Fibroblast of lung (primary cell): ENCODE data around the gene VARS2. TPM values are rescaled to one million over a fixed set of nuclear protein-coding genes. Genes with fewer than 3 reads are reported as not detected.

Source experiments
- DNase-seq, 2 donors: peaks; one replicate each; pipeline versions ENCODE4 v3.0.0 to v3.0.0-alpha.2; 2010; ENCODE audit warnings: low read depth in 2 of 2
- H2AFZ ChIP-seq: 2 replicates; pipeline ENCODE4 v1.5.1; 2012; ENCODE audit warnings: low read length, control low read depth, inconsistent platforms
- H3K27ac ChIP-seq: 2 replicates; pipeline ENCODE4 v1.5.1; 2011; ENCODE audit warnings: low read length, control low read depth; ENCODE audit not compliant: insufficient read depth
- H3K27me3 ChIP-seq: 2 replicates; pipeline ENCODE4 v1.5.1; 2011; ENCODE audit warnings: mild to moderate bottlenecking, low read length; ENCODE audit not compliant: control insufficient read depth, insufficient read depth
- H3K36me3 ChIP-seq: 2 replicates; pipeline ENCODE4 v1.5.1; 2011; ENCODE audit warnings: low read length; ENCODE audit not compliant: control insufficient read depth, insufficient read depth
- H3K4me1 ChIP-seq: 2 replicates; pipeline ENCODE4 v1.5.1; 2011; ENCODE audit warnings: low read length; ENCODE audit not compliant: control insufficient read depth, insufficient read depth; ENCODE audit errors: extremely low read depth
- H3K4me2 ChIP-seq: 2 replicates; pipeline ENCODE4 v1.5.1; 2011; ENCODE audit warnings: low read length, control low read depth; ENCODE audit not compliant: insufficient read depth; ENCODE audit errors: extremely low read depth
- H3K4me3 ChIP-seq, 4 experiments: fragments of 200-600 bp in 1 of 4; sonication (generic) in 1 of 4; replicated peaks in 1 of 4; 2 replicates each; pipeline ENCODE4 v1.5.1; 2011 to 2016; ENCODE audit warnings: low read length in 4 of 4, low read depth in 3 of 4, mild to moderate bottlenecking in 3 of 4, control low read depth in 2 of 4, inconsistent platforms in 1 of 4, mixed read lengths in 1 of 4; ENCODE audit not compliant: insufficient read depth in 1 of 4; ENCODE audit errors: control extremely low read depth in 1 of 4
- H3K79me2 ChIP-seq: 2 replicates; pipeline ENCODE4 v1.5.1; 2012; ENCODE audit warnings: mild to moderate bottlenecking, low read length, inconsistent platforms; ENCODE audit not compliant: control insufficient read depth, insufficient read depth
- H3K9ac ChIP-seq: 2 replicates; pipeline ENCODE4 v1.5.1; 2011; ENCODE audit warnings: mild to moderate bottlenecking, low read length, control low read depth; ENCODE audit not compliant: insufficient read depth
- H3K9me3 ChIP-seq: 2 replicates; pipeline ENCODE4 v1.5.1; 2012; ENCODE audit warnings: low read depth, low read length; ENCODE audit not compliant: control insufficient read depth, insufficient read depth
- H4K20me1 ChIP-seq: 2 replicates; pipeline ENCODE4 v1.5.1; 2011; ENCODE audit warnings: low read length; ENCODE audit not compliant: control insufficient read depth, insufficient read depth; ENCODE audit errors: extremely low read depth
- EZH2 ChIP-seq: IDR thresholded peaks from 2 replicates; pipeline ENCODE4 v1.5.1; 2012; ENCODE audit warnings: low read length, control low read depth, mild to moderate bottlenecking; ENCODE audit errors: missing control alignments
- polyA plus RNA-seq, 2 donors: library from polyadenylated mRNA; depleted of rRNA in 1 of 2; stranded (reverse) in 1 of 2; unstranded in 1 of 2; fragments of >200 nt; gene quantifications; 2 replicates each; pipeline ENCODE4 v1.2.1, GENCODE V29; 2011 to 2012; ENCODE audit warnings: missing spikeins in 1 of 2
- total RNA-seq: library from RNA; depleted of rRNA; stranded (reverse); fragments of >200 nt; gene quantifications from 2 replicates; pipeline ENCODE4 v1.2.1, GENCODE V29; 2014
- TF ChIP-seq, protein P1 (sequence below), 2 donors: IDR thresholded peaks in 1 of 2; conservative IDR thresholded peaks in 1 of 2; 1 replicate in 1 of 2; 2 replicates in 1 of 2; pipeline ENCODE4 v1.5.1; 2011 to 2012; ENCODE audit warnings: low read length in 2 of 2, control low read depth in 1 of 2, inconsistent platforms in 1 of 2, low read depth in 1 of 2, mild to moderate bottlenecking in 1 of 2

The VARS2 gene
- total and polyA plus RNA-seq, 2 donors (not counting 1 experiment from before 2014, with no cell fraction given): 6.8 to 20.5 TPM

- H3K36me3 ChIP-seq: no peaks in the 10 kb centered on the region
- no peak for DNase-seq
- no peak within 1 kb of the TSS for H3K4me3 ChIP-seq
- no peak within 1 kb of the TSS for H3K4me2 ChIP-seq
- no peak within 1 kb of the TSS for H3K27ac ChIP-seq
- H3K4me1 ChIP-seq: peaks cover 4% of the 10 kb centered on the region
- no peak within 1 kb of the TSS for H2AFZ ChIP-seq
- peaks cover 15% of the 10 kb centered on the region for H3K27me3 ChIP-seq
- no peak within 1 kb of the TSS for H3K9ac ChIP-seq
- H3K79me2 ChIP-seq: no peaks in the 10 kb centered on the region
- no peaks in the 10 kb centered on the region for H4K20me1 ChIP-seq
- TF ChIP-seq, protein P1, sequence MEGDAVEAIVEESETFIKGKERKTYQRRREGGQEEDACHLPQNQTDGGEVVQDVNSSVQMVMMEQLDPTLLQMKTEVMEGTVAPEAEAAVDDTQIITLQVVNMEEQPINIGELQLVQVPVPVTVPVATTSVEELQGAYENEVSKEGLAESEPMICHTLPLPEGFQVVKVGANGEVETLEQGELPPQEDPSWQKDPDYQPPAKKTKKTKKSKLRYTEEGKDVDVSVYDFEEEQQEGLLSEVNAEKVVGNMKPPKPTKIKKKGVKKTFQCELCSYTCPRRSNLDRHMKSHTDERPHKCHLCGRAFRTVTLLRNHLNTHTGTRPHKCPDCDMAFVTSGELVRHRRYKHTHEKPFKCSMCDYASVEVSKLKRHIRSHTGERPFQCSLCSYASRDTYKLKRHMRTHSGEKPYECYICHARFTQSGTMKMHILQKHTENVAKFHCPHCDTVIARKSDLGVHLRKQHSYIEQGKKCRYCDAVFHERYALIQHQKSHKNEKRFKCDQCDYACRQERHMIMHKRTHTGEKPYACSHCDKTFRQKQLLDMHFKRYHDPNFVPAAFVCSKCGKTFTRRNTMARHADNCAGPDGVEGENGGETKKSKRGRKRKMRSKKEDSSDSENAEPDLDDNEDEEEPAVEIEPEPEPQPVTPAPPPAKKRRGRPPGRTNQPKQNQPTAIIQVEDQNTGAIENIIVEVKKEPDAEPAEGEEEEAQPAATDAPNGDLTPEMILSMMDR (conservative IDR thresholded peaks at IDR 0.05 in 1 of 2, IDR thresholded peaks at IDR 0.05 in 1 of 2; ENCODE audit: low read depth in 1 of 2, low read length in 2 of 2): no peak
- TF ChIP-seq EZH2: no peak
- H3K9me3 ChIP-seq: no peaks in the 10 kb centered on the region
Observed at GRCh38 chr6:30940361-30940986, 26.4 kb downstream of the VARS2 start, which contains the start of gene MUCL3. TSS of gene MUCL3 (plus strand) at chr6:30940973. CDS start at chr6:30941000, 27 bp downstream.

DNA sequence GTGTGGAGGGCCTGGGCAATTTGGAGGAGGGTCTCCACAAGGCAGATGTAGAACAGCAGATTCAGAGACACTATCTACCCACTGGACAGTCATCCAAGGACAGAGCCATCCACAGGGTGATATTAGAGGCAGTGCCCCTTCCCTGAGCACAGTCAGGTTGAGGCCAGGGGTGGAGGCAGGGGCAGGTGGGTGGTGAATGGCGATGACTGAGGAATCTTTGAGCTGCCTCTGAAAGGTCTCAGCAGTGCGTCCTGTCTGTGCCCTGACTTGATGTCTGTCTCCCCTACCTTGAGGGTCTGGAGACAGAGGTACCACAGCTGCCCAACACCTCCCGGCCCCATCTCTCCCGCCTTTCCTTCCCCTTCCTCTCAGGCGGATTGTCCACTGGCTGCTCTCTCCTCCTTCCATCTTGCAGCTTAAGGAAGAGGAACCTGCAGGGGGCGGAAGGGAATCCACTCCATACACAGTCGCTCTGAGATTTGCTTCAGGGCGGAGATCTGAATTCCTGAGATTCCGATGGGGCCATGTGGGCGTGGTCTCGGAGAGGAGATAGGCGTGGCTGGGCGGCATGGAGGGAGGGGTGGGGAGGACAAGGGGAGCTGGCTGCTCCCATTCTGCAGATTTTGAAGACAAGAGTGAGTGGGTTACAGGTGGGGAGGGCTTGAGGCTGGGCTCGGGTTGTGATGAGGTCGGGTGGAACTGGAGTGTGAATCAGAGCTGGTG lies 28.5 kb downstream of the VARS2 start:
- Histone ChIP-seq H3K4me3 (no peak overlapping the region), H3K27ac (no peak overlapping the region), H3K4me1 (peaks cover 4% of the 10 kb centered on the region), H3K79me2 (no peaks in the 10 kb centered on the region), H3K9ac (no peak overlapping the region), H3K36me3 (no peaks in the 10 kb centered on the region), H3K4me2 (peak overlapping the region; percentile 46), H3K9me3 (no peaks in the 10 kb centered on the region), H3K27me3 (peaks cover 20% of the 10 kb centered on the region), H2AFZ (peak overlapping the region; percentile 85), H4K20me1 (no peaks in the 10 kb centered on the region)
- TF ChIP-seq EZH2: no peak
- TF ChIP-seq, protein P1 (conservative IDR thresholded peaks at IDR 0.05 in 1 of 2, IDR thresholded peaks at IDR 0.05 in 1 of 2; ENCODE audit: low read depth in 1 of 2, low read length in 2 of 2): peak; percentile 55 to 61
- peak; percentile 70 to 78 for DNase-seq

DNA sequence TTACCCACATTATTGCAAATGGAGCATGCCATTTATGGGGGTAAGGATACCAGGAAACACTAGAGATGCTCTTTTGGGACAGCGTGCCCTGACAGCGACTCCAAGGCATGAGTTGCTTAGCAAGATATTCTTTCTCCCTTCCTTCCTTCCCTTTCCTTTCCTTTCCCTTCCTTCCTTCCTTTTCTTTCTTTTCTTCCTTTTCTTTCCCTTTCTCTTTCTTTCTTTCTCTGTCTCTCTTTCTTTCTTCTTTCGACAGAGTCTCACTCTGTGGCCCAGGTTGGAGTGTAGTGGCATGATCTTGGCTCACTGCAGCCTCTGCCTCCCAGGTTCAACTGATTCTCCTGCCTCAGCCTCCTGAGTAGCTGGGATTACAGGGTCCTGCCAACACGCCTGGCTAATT lies 30.0 kb downstream of the VARS2 start:
- peaks cover 22% of the 10 kb centered on the region for H3K27me3 ChIP-seq
- peaks cover 4% of the 10 kb centered on the region for H3K4me1 ChIP-seq
- no peaks in the 10 kb centered on the region for H3K79me2 ChIP-seq
- TF ChIP-seq EZH2: no peak
- TF ChIP-seq, protein P1 (conservative IDR thresholded peaks at IDR 0.05 in 1 of 2, IDR thresholded peaks at IDR 0.05 in 1 of 2; ENCODE audit: low read depth in 1 of 2, low read length in 2 of 2): no peak
- no peaks in the 10 kb centered on the region for H3K36me3 ChIP-seq
- H4K20me1 ChIP-seq: no peaks in the 10 kb centered on the region
- H3K9ac ChIP-seq: no peak overlapping the region
- H3K4me3 ChIP-seq: no peak overlapping the region
- H3K9me3 ChIP-seq: no peaks in the 10 kb centered on the region
- no peak overlapping the region for H2AFZ ChIP-seq
- no peak overlapping the region for H3K27ac ChIP-seq
- no peak for DNase-seq
- no peak overlapping the region for H3K4me2 ChIP-seq
